GM11168 (cell line): ENCODE data around the gene ANKRD36B.
"Not testable (repeated sequence)": the region's sequence is repeated elsewhere in the genome, so short reads cannot be mapped to it uniquely, and the experiment has no call there.

Experiments used
- in situ Hi-C: fragments of 300-500 bp; cut with MboI; formaldehyde crosslinking; loops from one replicate; pipeline ENCODE4 v1.12.0; 2022; ENCODE audit warnings: low sequenced_read_pairs; ENCODE audit not compliant: unreplicated experiment

ANKRD36B gene

DNA sequence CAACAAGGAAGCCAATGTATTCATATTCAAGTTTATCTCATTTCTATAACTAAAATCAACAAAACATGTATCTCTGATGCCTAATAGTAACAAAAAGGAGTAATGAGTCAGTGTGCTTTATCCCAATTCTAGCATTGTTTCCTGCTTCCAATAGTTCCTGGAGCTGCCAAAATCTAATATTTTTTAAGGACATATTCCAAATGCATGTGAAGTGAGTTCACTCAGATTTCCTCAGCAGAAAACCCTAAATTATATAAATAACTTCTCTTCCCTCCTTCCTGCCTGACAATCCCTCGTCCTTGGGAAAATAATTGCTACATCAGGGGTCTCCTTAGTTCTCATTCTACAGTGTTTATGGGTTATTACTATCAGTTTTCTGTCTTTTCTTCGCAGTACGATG is 37.3 kb downstream of the ANKRD36B start:
- in situ Hi-C loops, result loop anchor here (10.0 kb wide), 1 partner anchor 358 kb away; no protein-coding TSS in a partner anchor

GRCh38 chr2:97550498-97550897 is 39.2 kb downstream of the ANKRD36B start:
- in situ Hi-C loops, result loop anchor here (10.0 kb wide), 1 partner anchor 356 kb away; no protein-coding TSS in a partner anchor

DNA sequence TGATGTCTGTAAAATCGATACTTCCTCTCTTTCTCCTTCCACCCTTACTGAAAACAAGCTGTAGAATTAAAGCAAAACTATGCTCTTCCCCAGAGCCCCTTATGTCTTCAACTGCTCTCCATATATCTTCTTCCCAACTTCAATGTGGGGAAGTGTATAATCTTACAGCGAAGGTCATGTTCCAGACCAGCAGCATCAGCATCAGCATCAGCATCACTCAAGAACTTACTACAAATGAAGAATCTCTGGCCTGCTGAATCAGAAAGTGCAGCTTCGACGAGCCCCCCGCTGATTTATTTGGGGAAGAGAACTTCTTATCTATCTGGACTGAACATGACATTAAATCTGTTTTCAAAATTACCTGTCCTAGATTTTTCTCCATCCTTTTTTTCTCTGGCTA is 40.6 kb downstream of the ANKRD36B start:
- in situ Hi-C loops, result not testable (repeated sequence)

- in situ Hi-C loops, result not testable (repeated sequence)
These were observed 41.1 kb downstream of the ANKRD36B start for GRCh38 chr2:97548536-97548935.

DNA sequence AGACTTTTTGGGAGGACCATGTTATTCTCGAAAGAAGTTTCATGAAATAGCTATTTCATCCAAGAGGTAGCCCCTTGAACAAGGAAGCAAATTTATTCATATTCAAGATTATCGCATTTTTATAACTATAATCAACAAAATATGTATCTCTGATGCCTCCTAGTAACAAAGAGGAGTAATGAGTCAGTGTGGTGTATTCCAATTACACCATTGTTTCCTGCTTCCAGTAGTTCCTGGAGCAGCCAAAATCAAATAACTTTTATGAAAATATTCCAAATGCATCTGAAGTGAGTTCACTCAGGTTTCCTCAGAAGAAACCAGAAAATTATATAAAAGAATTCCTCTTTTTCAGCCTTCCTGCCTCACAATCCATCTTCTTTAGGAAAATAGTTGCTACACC is 43.0 kb downstream of the ANKRD36B start:
- in situ Hi-C loops, result no loop called here

DNA sequence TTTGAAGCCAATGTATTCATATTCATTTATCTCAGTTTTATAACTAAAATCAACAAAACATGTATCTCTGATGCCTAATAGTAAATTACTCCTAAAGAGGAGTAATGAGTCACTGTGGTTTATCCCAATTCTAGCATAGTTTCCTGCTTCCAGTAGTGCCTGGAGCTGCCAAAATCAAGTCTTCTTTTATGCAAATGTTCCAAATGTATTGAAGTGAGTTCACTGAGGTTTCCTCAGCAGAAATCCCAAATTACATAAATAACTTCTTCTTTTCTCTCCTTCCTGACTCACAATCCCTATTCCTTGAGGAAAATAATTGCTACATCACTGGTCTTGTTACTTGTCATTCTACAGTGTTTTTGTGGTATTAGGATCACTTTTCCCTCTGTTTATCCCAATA is 44.8 kb downstream of the ANKRD36B start:
- in situ Hi-C loops, result not testable (repeated sequence)

GRCh38 chr2:97525904-97526303 is 63.8 kb downstream of the ANKRD36B start:
- in situ Hi-C loops, result not testable (repeated sequence)

- in situ Hi-C loops, result loop anchor here (25.0 kb wide), 1 partner anchor 1662 kb away; no protein-coding TSS in a partner anchor
These were observed 65.9 kb downstream of the ANKRD36B start for GRCh38 chr2:97523816-97524215.

- in situ Hi-C loops, result loop anchor here (25.0 kb wide), 1 partner anchor 1661 kb away; no protein-coding TSS in a partner anchor
These were observed 66.6 kb downstream of the ANKRD36B start for GRCh38 chr2:97522916-97523555.

GRCh38 chr2:97495651-97496050 is 94.0 kb downstream of the ANKRD36B start:
- in situ Hi-C loops, result not testable (repeated sequence)

DNA sequence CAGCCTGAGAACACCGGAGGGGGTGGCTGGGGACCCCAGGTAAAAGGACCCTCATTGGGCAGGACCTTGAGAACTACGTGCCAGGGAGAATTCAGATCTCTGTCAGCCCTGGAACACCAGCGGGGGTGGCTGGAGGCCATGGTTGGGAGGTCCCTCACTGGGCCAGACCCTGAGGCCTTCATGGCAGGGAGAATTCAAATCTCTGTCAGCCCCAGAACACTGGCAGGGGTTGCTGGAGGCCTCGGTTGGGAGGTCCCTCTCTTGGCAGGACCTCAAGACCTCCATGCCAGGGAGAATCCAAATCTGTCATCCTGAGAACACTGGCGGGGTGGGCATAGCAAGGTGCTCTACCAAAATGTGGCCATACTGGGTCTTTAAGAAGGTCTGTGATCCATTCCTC is 99.5 kb downstream of the ANKRD36B start:
- in situ Hi-C loops, result not testable (repeated sequence)
